ENCODE results near the gene THOC7. TPM values are rescaled to one million over a fixed set of nuclear protein-coding genes. Genes with fewer than 3 reads are reported as not detected.

THOC7 gene
- total and polyA plus RNA-seq, 7 donors = 61.0 to 102 (median 76.9) TPM

GRCh38 chr3:63864965-63865327 lies 1.3 kb upstream of the THOC7 start:
- H3K27ac ChIP-seq = peak overlapping the region; percentile 90

GRCh38 chr3:63864008-63864964 lies 681 bp upstream of the THOC7 start:
- no peak for TF ChIP-seq CTCF (IDR thresholded peaks at IDR 0.05)
- intact Hi-C loops (cut with DNase I) = loop anchor here in 1 of 2 donors (10.0 kb wide), 1 partner anchor 131 kb away; no protein-coding TSS in a partner anchor
- WGBS, 3 donors = 0 to 1% (median 0%) methylated on average over 44 to 93 of the region's 93 CpGs
- H3K27me3 ChIP-seq (ENCODE audit: insufficient read depth in 3 of 3, low read length in 2 of 3) = no peaks in the 10 kb centered on the region
- H3K4me3 ChIP-seq = peak overlapping the region; percentile 96
- H3K36me3 ChIP-seq (ENCODE audit: insufficient read depth in 1 of 2, low read depth in 1 of 2) = peaks cover 0 to 8% of the 10 kb centered on the region in 2 donors
- DNase-seq = peak; percentile 42 to 70
- peak overlapping the region; percentile 90 for H3K27ac ChIP-seq
- peaks cover 10% of the 10 kb centered on the region for H3K4me1 ChIP-seq
- H3K9me3 ChIP-seq = no peaks in the 10 kb centered on the region
- ATAC-seq = peak; percentile 54 to 64 (median 62)

More at GRCh38 chr3:63864965-63865327, 1.3 kb upstream of the THOC7 start:
- H3K36me3 ChIP-seq (ENCODE audit: insufficient read depth in 1 of 2, low read depth in 1 of 2) = peaks cover 0 to 8% of the 10 kb centered on the region in 2 donors
- H3K4me3 ChIP-seq = peak overlapping the region; percentile 96
- TF ChIP-seq CTCF (IDR thresholded peaks at IDR 0.05) = no peak
- 2 to 14% (median 9%) methylated on average over 3 of the region's 3 CpGs for WGBS, 3 donors
- H3K4me1 ChIP-seq = peaks cover 11% of the 10 kb centered on the region
- ATAC-seq (no peak), DNase-seq (no peak)
- intact Hi-C loops (cut with DNase I) = loop anchor here (5.0 to 10.0 kb wide), 2 partner anchors 42 to 130 kb away; no protein-coding TSS in a partner anchor
- H3K9me3 ChIP-seq = no peaks in the 10 kb centered on the region
- H3K27me3 ChIP-seq (ENCODE audit: insufficient read depth in 3 of 3, low read length in 2 of 3) = no peaks in the 10 kb centered on the region

GRCh38 chr3:63862804-63863149 lies 828 bp downstream of the THOC7 start:
- ATAC-seq (peak in 2 of 4 donors; percentile 3 to 5), DNase-seq (no peak)
- peak overlapping the region; percentile 98 for H3K27ac ChIP-seq
- H3K4me3 ChIP-seq = peak overlapping the region; percentile 99
- TF ChIP-seq CTCF (IDR thresholded peaks at IDR 0.05) = no peak
- intact Hi-C loops (cut with DNase I) = loop anchor here in 1 of 2 donors (2.0 to 10.0 kb wide), 2 partner anchors 50 to 132 kb away; partner anchors contain the start of gene SCAANT1
- no peaks in the 10 kb centered on the region for H3K27me3 ChIP-seq (ENCODE audit: insufficient read depth in 3 of 3, low read length in 2 of 3)
- H3K9me3 ChIP-seq = no peaks in the 10 kb centered on the region
- H3K36me3 ChIP-seq (ENCODE audit: insufficient read depth in 1 of 2, low read depth in 1 of 2) = peaks cover 0 to 8% of the 10 kb centered on the region in 2 donors
- H3K4me1 ChIP-seq = peaks cover 19% of the 10 kb centered on the region
- WGBS, 3 donors = 20 to 30% (median 24%) methylated on average over 5 of the region's 5 CpGs

GRCh38 chr3:63861306-63861705 lies 2.3 kb downstream of the THOC7 start:
- no peak for DNase-seq
- Histone ChIP-seq H3K27ac (no peak overlapping the region), H3K4me3 (no peak overlapping the region), H3K4me1 (peaks cover 19% of the 10 kb centered on the region), H3K9me3 (no peaks in the 10 kb centered on the region), H3K27me3 (ENCODE audit: insufficient read depth in 3 of 3, low read length in 2 of 3) (no peaks in the 10 kb centered on the region), H3K36me3 (ENCODE audit: insufficient read depth in 1 of 2, low read depth in 1 of 2) (peaks cover 0 to 4% of the 10 kb centered on the region in 2 donors)
- intact Hi-C loops (cut with DNase I) = loop anchor here in 1 of 2 donors (10.0 kb wide), 1 partner anchor 133 kb away; no protein-coding TSS in a partner anchor
- 85 to 90% (median 85%) methylated on average over 5 of the region's 5 CpGs for WGBS, 3 donors
- no peak for ATAC-seq
- no peak for TF ChIP-seq CTCF (IDR thresholded peaks at IDR 0.05)
